ENCODE measurements around the gene VSIG10L2. TPM values are rescaled to one million over a fixed set of nuclear protein-coding genes. Genes with fewer than 3 reads are reported as not detected.
"Not testable (repeated sequence)": the region's sequence is repeated elsewhere in the genome, so short reads cannot be mapped to it uniquely, and the experiment has no call there.

Gene VSIG10L2
- total and polyA plus RNA-seq, 7 donors: 0.68 TPM; not detected in 6

DNA sequence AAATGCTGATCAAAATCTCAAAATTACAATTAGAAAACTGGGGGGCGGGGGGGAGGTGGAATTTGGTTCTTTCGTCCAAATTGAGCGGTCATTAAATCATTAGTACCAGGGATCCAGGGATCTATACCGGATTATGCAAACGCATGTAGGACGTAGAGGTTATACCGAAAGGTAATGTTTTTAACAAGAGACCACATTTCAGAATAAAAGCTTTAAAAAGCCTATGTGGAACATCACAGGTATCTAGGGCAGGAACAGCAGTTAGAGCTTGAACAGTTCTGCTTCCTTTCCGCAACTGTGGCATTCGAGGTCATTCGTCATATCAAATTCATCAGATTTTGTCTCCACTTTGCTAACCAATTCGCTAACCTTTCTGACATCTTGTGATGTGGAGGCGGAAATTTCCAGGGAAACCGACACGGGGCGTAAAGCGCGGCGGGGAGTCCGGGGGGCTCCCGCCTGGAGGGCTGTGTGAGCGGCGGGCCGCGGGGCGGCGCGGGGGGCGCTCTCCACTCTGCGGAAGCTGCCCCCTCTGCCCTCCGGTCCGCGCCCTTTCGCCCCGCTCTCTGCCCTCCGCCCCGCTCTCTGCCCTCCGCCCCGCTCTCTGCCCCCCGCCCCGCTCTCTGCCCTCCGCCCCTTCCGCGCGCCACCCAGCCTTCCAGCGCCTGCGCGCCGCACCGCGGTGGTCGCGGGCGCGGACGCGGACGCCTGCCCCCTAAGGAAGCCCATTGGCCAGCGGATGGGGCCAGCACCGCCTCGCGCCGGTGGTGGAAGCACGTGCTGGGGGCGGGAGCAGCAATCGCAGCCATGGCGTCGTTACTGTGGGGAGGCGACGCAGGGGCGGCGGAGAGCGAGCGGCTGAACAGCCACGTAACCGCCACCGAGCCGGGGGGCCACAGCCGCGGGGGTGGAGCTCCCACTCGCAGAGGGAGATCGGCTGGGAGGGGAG, 41.9 kb upstream of the VSIG10L2 start, which contains the start of gene DDX25:
DDX25 (plus strand) TSS at position 798 of the 949 bp plus-strand sequence; CDS start at position 808, 10 bp downstream.
- no peaks in the 10 kb centered on the region for H3K9me3 ChIP-seq
- peaks cover 18 to 33% (median 26%) of the 10 kb centered on the region in 3 donors for H3K27me3 ChIP-seq
- TF ChIP-seq POLR2A (IDR thresholded peaks at IDR 0.05) (no peak), EP300 (IDR thresholded peaks at IDR 0.05) (no peak), POLR2AphosphoS5 (IDR thresholded peaks at IDR 0.05) (no peak)
- TF ChIP-seq, protein P1, sequence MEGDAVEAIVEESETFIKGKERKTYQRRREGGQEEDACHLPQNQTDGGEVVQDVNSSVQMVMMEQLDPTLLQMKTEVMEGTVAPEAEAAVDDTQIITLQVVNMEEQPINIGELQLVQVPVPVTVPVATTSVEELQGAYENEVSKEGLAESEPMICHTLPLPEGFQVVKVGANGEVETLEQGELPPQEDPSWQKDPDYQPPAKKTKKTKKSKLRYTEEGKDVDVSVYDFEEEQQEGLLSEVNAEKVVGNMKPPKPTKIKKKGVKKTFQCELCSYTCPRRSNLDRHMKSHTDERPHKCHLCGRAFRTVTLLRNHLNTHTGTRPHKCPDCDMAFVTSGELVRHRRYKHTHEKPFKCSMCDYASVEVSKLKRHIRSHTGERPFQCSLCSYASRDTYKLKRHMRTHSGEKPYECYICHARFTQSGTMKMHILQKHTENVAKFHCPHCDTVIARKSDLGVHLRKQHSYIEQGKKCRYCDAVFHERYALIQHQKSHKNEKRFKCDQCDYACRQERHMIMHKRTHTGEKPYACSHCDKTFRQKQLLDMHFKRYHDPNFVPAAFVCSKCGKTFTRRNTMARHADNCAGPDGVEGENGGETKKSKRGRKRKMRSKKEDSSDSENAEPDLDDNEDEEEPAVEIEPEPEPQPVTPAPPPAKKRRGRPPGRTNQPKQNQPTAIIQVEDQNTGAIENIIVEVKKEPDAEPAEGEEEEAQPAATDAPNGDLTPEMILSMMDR (IDR thresholded peaks at IDR 0.05): no peak
- intact Hi-C loops (cut with DNase I): no loop called here
- peak within 1 kb of the TSS in 3 of 4 donors; percentile 55 to 61 (median 58) for H3K4me3 ChIP-seq
- H3K4me1 ChIP-seq: peaks cover 0 to 26% (median 24%) of the 10 kb centered on the region in 4 donors
- WGBS, 2 donors: 4 to 25% methylated on average over 81 of the region's 81 CpGs
- H3K36me3 ChIP-seq: peaks cover 0 to 14% (median 7%) of the 10 kb centered on the region in 4 donors
- H3K27ac ChIP-seq: no peak within 1 kb of the TSS
- DNase-seq: no peak

DNA sequence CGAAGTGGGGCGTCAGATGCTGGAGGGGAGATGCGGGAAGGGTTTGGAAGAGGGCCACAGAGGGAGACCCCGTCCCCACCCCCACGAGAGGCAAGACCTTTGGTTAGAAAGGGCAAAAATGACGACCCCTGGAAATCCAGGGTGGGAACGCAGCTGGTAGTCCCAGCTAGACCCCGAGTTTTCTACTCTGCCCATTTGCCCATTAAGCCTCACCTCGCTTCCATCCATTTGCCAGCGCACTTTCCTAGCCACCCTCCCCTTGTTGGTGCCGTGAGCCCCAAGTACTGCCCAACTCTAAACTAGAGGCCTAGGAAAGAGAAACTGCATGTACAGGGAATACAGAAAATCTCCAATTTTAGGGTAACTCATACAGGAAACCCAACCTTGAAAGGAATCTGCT, 41.2 kb upstream of the VSIG10L2 start:
- no peak for TF ChIP-seq POLR2AphosphoS5 (IDR thresholded peaks at IDR 0.05)
- no peak for TF ChIP-seq POLR2A (IDR thresholded peaks at IDR 0.05)
- no peak for TF ChIP-seq EP300 (IDR thresholded peaks at IDR 0.05)
- TF ChIP-seq, protein P1 (IDR thresholded peaks at IDR 0.05): no peak
- Histone ChIP-seq H3K4me3 (peak overlapping the region in 2 of 4 donors; percentile 9 to 61), H3K4me1 (peaks cover 0 to 26% (median 24%) of the 10 kb centered on the region in 4 donors), H3K27me3 (peaks cover 18 to 33% (median 26%) of the 10 kb centered on the region in 3 donors), H3K27ac (no peak overlapping the region), H3K9me3 (no peaks in the 10 kb centered on the region), H3K36me3 (peaks cover 0 to 8% (median 4%) of the 10 kb centered on the region in 4 donors)
- no peak for DNase-seq
- 56 to 71% methylated on average over 11 of the region's 11 CpGs for WGBS, 2 donors
- intact Hi-C loops (cut with DNase I): no loop called here

GRCh38 chr11:125910226-125910849, 35.5 kb upstream of the VSIG10L2 start:
- WGBS, 2 donors: 75 to 84% methylated on average over 8 of the region's 8 CpGs
- Histone ChIP-seq H3K4me3 (no peak overlapping the region), H3K4me1 (no peaks in the 10 kb centered on the region), H3K27me3 (peaks cover 4 to 12% (median 7%) of the 10 kb centered on the region in 3 donors), H3K27ac (no peak overlapping the region), H3K9me3 (no peaks in the 10 kb centered on the region), H3K36me3 (no peaks in the 10 kb centered on the region)
- no peak for DNase-seq
- TF ChIP-seq POLR2A (IDR thresholded peaks at IDR 0.05) (no peak), EP300 (IDR thresholded peaks at IDR 0.05) (no peak), POLR2AphosphoS5 (IDR thresholded peaks at IDR 0.05) (no peak)
- TF ChIP-seq, protein P1 (IDR thresholded peaks at IDR 0.05): no peak
- intact Hi-C loops (cut with DNase I): no loop called here

GRCh38 chr11:125914601-125915000, 31.2 kb upstream of the VSIG10L2 start:
- H3K4me1 ChIP-seq; H3K36me3 ChIP-seq; H3K9me3 ChIP-seq; H3K27me3 ChIP-seq; H3K27ac ChIP-seq; intact Hi-C loops (cut with DNase I); H3K4me3 ChIP-seq; DNase-seq: not testable (repeated sequence)
- WGBS, 2 donors: 84 to 87% methylated on average over 3 of the region's 3 CpGs
